Skeletal muscle tissue (tissue), 4 donors: ENCODE data around the gene DLG4. TPM values are rescaled to one million over a fixed set of nuclear protein-coding genes. Genes with fewer than 3 reads are reported as not detected.
"Not testable (repeated sequence)": the region's sequence is repeated elsewhere in the genome, so short reads cannot be mapped to it uniquely, and the experiment has no call there.

Experiments
- H3K27ac ChIP-seq: one replicate; pipeline ENCODE4 v1.7.0; 2013; ENCODE audit warnings: mild to moderate bottlenecking, low read depth, low read length, inconsistent platforms
- H3K27me3 ChIP-seq, 3 donors: one replicate each; pipeline ENCODE4 v1.7.0; 2013; ENCODE audit warnings: low read length in 3 of 3; ENCODE audit not compliant: control insufficient read depth in 3 of 3, insufficient read depth in 3 of 3
- H3K36me3 ChIP-seq, 3 donors: one replicate each; pipeline ENCODE4 v1.7.0; 2013; ENCODE audit warnings: low read length in 3 of 3; ENCODE audit not compliant: control insufficient read depth in 3 of 3, insufficient read depth in 3 of 3
- H3K4me1 ChIP-seq, 3 donors: one replicate each; pipeline ENCODE4 v1.7.0; 2013; ENCODE audit warnings: low read length in 3 of 3, mild to moderate bottlenecking in 3 of 3; ENCODE audit not compliant: control insufficient read depth in 3 of 3, insufficient read depth in 3 of 3
- H3K4me3 ChIP-seq, 3 donors: one replicate each; pipeline ENCODE4 v1.7.0; 2013; ENCODE audit warnings: low read length in 3 of 3
- H3K9ac ChIP-seq, 3 donors: one replicate each; pipeline ENCODE4 v1.7.0; 2013; ENCODE audit warnings: low read length in 3 of 3, mild to moderate bottlenecking in 3 of 3, moderate library complexity in 2 of 3, low read depth in 1 of 3
- H3K9me3 ChIP-seq, 3 donors: one replicate each; pipeline ENCODE4 v1.7.0; 2013; ENCODE audit warnings: low read length in 3 of 3; ENCODE audit not compliant: control insufficient read depth in 3 of 3
- total RNA-seq: library from RNA; depleted of rRNA; stranded (reverse); fragments of >200 nt; gene quantifications from one replicate; pipeline ENCODE4 v1.2.3, GENCODE V29; 2014
- donor health status: Osteomylitis.

DLG4 gene
- total RNA-seq, 1 donor from 2014 or later = 7.3 TPM

DNA sequence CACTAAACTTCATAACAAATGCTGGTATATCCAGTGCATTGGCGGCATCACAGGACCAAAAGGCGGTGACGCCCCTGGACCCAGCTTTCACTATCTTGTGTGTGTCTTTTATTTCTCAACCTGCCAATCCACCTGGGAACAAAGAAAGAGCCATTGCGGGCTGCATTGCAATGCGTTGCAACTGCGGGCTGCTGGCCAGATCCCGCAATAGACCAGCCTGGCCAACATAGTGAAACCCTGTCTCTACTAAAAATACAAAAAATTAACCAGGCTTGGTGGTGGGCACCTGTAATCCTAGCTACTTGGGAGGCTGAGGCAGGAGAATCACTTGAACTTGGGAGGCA is 50.1 kb downstream of the DLG4 start:
- H3K4me1 ChIP-seq, H3K9me3 ChIP-seq, H3K36me3 ChIP-seq, H3K4me3 ChIP-seq, H3K9ac ChIP-seq, H3K27ac ChIP-seq: not testable (repeated sequence)
- peaks cover 12 to 19% (median 18%) of the 10 kb centered on the region in 3 donors for H3K27me3 ChIP-seq

DNA sequence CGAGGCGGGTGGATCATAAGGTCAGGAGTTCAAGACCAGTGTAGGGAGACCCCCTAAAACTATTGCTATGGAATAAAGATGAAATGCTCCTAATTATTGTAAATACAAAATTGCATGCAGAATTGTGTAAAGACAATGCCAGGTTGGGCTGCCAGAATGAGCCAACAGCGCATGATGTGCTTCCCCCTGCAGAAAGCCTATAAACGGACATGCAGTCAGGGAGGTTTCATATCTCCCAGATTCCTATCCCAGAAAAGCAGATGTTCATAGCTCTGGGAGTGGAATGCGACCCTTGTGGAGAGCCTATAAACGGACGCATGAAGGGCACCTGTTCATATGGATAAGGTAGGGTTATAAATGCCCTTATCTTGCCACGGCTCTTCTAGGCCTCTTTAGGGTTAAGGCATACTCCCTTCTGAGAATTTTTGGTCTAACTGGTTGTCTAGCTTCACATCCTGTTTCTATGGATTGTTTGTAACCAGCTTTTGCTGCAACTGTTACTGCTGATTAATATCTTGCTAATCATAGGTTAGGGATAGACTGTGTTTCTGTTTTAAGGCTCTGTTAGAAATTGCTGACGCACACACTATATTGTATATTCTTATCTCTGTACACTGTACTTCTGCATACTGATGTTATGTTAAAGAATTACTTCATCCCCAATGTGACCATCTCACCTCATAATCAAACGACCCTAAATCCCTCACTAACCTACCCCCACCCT is 50.6 kb downstream of the DLG4 start:
- not testable (repeated sequence) for H3K9me3 ChIP-seq, H3K27ac ChIP-seq, H3K4me3 ChIP-seq, H3K36me3 ChIP-seq, H3K9ac ChIP-seq, H3K4me1 ChIP-seq
- H3K27me3 ChIP-seq = peaks cover 8 to 14% (median 12%) of the 10 kb centered on the region in 3 donors

- Histone ChIP-seq H3K9me3 (no peaks in the 10 kb centered on the region), H3K27ac (no peak overlapping the region), H3K27me3 (peaks cover 3 to 7% (median 3%) of the 10 kb centered on the region in 3 donors), H3K36me3 (no peaks in the 10 kb centered on the region), H3K4me1 (no peaks in the 10 kb centered on the region), H3K9ac (no peak overlapping the region), H3K4me3 (no peak overlapping the region)
These were observed 51.8 kb downstream of the DLG4 start for GRCh38 chr17:7167832-7168231.

- Histone ChIP-seq H3K9me3 (no peaks in the 10 kb centered on the region), H3K4me1 (no peaks in the 10 kb centered on the region), H3K27ac (no peak overlapping the region), H3K36me3 (no peaks in the 10 kb centered on the region), H3K4me3 (no peak overlapping the region), H3K9ac (no peak overlapping the region), H3K27me3 (peaks cover 0 to 10% (median 0%) of the 10 kb centered on the region in 3 donors)
These were observed 52.8 kb downstream of the DLG4 start for GRCh38 chr17:7166873-7167272.

GRCh38 chr17:7159571-7159970 is 60.1 kb downstream of the DLG4 start:
- H3K27me3 ChIP-seq = peaks cover 4 to 16% (median 6%) of the 10 kb centered on the region in 3 donors
- H3K9ac ChIP-seq, H3K4me1 ChIP-seq, H3K36me3 ChIP-seq, H3K4me3 ChIP-seq, H3K27ac ChIP-seq, H3K9me3 ChIP-seq: not testable (repeated sequence)

GRCh38 chr17:7158424-7158823 is 61.2 kb downstream of the DLG4 start:
- H3K4me3 ChIP-seq, H3K9ac ChIP-seq, H3K9me3 ChIP-seq, H3K27ac ChIP-seq, H3K36me3 ChIP-seq, H3K4me1 ChIP-seq: not testable (repeated sequence)
- H3K27me3 ChIP-seq = peaks cover 4 to 15% (median 6%) of the 10 kb centered on the region in 3 donors

DNA sequence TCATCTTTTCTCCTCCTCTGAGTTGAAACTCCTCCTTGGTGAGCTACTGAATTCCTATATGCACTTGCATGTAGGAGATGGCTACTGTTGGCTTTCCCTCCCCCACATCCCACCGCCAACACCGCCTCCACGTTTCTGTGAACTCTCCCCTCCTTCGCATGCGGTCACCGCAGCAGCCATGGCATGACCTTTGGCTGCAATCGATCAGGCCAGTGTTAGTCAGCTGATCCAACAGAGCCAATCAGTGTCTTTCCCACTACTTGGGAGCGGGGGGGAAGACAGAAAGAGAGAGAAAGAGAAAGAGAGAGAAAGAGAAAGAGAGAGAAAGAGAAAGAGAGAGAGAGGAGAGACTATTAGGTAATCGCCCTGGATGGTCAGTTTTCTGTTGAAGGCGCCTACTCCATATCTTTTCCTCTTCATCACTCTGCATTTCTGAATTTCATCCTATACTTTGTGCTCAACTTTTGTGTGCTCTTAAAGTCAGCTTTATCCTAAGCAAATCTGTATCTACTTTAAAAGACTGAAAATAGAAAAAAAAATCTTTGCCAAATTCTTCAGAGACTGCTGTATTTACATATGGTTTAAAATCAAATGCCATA is 63.2 kb downstream of the DLG4 start:
- H3K4me1 ChIP-seq = no peaks in the 10 kb centered on the region
- no peaks in the 10 kb centered on the region for H3K9me3 ChIP-seq
- no peak overlapping the region for H3K27ac ChIP-seq
- H3K36me3 ChIP-seq = no peaks in the 10 kb centered on the region
- H3K27me3 ChIP-seq = peaks cover 4 to 12% (median 6%) of the 10 kb centered on the region in 3 donors
- no peak overlapping the region for H3K4me3 ChIP-seq
- H3K9ac ChIP-seq = no peak overlapping the region

GRCh38 chr17:7147772-7148171 is 71.9 kb downstream of the DLG4 start:
- peaks cover 4 to 15% (median 6%) of the 10 kb centered on the region in 3 donors for H3K27me3 ChIP-seq
- no peak overlapping the region for H3K27ac ChIP-seq
- no peak overlapping the region for H3K9ac ChIP-seq
- no peak overlapping the region for H3K4me3 ChIP-seq
- no peaks in the 10 kb centered on the region for H3K4me1 ChIP-seq
- no peaks in the 10 kb centered on the region for H3K36me3 ChIP-seq
- no peaks in the 10 kb centered on the region for H3K9me3 ChIP-seq

DNA sequence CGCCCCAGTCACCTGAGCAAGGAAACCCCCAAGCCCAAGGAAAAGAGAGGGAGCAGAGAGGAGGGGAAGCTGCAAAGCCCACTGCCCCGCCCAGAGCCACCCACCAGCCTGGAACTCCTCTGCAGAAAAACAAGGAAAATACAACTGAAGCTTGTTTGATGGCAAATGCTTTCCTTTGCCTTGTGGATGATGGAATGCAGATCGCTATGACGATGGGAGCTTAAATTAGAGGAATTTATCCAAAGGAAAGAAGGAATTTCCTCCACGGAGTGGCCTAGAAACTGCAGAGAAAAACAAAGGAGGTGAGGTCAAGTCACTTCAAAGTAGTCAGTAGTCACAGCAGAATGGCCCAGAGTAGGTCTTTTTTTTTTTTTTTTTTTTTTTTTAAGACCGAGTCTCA is 73.5 kb downstream of the DLG4 start:
- H3K4me1 ChIP-seq = no peaks in the 10 kb centered on the region
- H3K4me3 ChIP-seq = no peak overlapping the region
- H3K9me3 ChIP-seq = no peaks in the 10 kb centered on the region
- H3K9ac ChIP-seq = no peak overlapping the region
- H3K27ac ChIP-seq = no peak overlapping the region
- no peaks in the 10 kb centered on the region for H3K36me3 ChIP-seq
- peaks cover 10 to 29% (median 17%) of the 10 kb centered on the region in 3 donors for H3K27me3 ChIP-seq

DNA sequence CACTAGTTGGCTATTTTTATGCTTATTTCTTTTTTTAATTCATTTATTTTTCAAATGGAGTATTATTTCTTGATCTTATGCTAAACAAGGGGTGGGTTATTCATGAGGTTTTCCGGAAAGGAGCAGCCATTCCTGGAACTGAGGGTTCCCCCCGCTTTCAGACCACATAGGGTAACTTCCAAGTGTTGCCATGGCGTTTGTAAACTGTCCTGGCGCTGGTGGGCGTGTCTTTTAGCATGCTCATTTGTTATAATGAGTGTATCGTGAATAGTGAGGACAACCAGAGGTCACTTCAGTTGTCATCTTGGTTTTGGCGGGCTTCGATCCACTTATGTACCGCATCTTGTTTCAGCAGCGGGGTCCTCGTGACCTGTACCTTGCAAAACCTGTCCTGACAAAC is 75.4 kb downstream of the DLG4 start:
- H3K27me3 ChIP-seq = peaks cover 20 to 46% (median 25%) of the 10 kb centered on the region in 3 donors
- no peak overlapping the region for H3K27ac ChIP-seq
- H3K4me1 ChIP-seq = no peaks in the 10 kb centered on the region
- no peak overlapping the region for H3K4me3 ChIP-seq
- no peaks in the 10 kb centered on the region for H3K36me3 ChIP-seq
- no peak overlapping the region for H3K9ac ChIP-seq
- no peaks in the 10 kb centered on the region for H3K9me3 ChIP-seq
